Karpas-422 (cell line): ENCODE measurements around the gene GLRA1. TPM values are rescaled to one million over a fixed set of nuclear protein-coding genes. Genes with fewer than 3 reads are reported as not detected.
A peak's percentile ranks its signal among the peaks of the same experiment; 100 is the strongest.
"Not testable (repeated sequence)": the region's sequence is repeated elsewhere in the genome, so short reads cannot be mapped to it uniquely, and the experiment has no call there.

Experiments
- DNase-seq: peaks from one replicate; pipeline ENCODE4 v3.0.0-alpha.2; 2015
- H2AFZ ChIP-seq: fragments of 200-600 bp; sonication (generic); 2 replicates; pipeline ENCODE4 v1.6.1; 2014; ENCODE audit warnings: antibody characterized with exemption, low read length, mixed read lengths
- H3K27ac ChIP-seq: fragments of 200-600 bp; sonication (generic); 2 replicates; pipeline ENCODE4 v1.5.1; 2014; ENCODE audit warnings: mild to moderate bottlenecking, low read length, moderate library complexity
- H3K27me3 ChIP-seq: fragments of 200-600 bp; sonication (generic); 2 replicates; pipeline ENCODE4 v1.6.1; 2014; ENCODE audit warnings: low read length, mixed read lengths
- H3K36me3 ChIP-seq: fragments of 200-600 bp; sonication (generic); 2 replicates; pipeline ENCODE4 v1.6.1; 2014; ENCODE audit warnings: low read length, mixed read lengths; ENCODE audit not compliant: insufficient read depth
- H3K4me1 ChIP-seq: fragments of 200-600 bp; sonication (generic); 2 replicates; pipeline ENCODE4 v1.6.1; 2014; ENCODE audit warnings: mild to moderate bottlenecking, low read length, mixed read lengths
- H3K4me2 ChIP-seq: fragments of 200-600 bp; sonication (generic); 2 replicates; pipeline ENCODE4 v1.6.1; 2014; ENCODE audit warnings: low read length, low read depth, mild to moderate bottlenecking; ENCODE audit not compliant: poor library complexity, severe bottlenecking
- H3K4me3 ChIP-seq: fragments of 200-600 bp; sonication (generic); 2 replicates; pipeline ENCODE4 v1.5.1; 2014; ENCODE audit warnings: mild to moderate bottlenecking, antibody characterized with exemption, low read length, mixed read lengths
- H3K79me2 ChIP-seq: fragments of 200-600 bp; sonication (generic); 2 replicates; pipeline ENCODE4 v1.6.1; 2014; ENCODE audit warnings: mild to moderate bottlenecking, low read length, mixed read lengths
- H3K9ac ChIP-seq: fragments of 200-600 bp; sonication (generic); 2 replicates; pipeline ENCODE4 v1.6.0; 2014; ENCODE audit warnings: low read length
- H3K9me2 ChIP-seq: fragments of 200-600 bp; sonication (generic), shearing (Covaris generic); replicated peaks from 2 replicates; pipeline ENCODE4 v1.6.0; 2014; ENCODE audit warnings: mild to moderate bottlenecking, low read length, moderate library complexity; ENCODE audit not compliant: insufficient read depth
- H3K9me3 ChIP-seq: fragments of 300-700, 200-600 bp; sonication (generic); 2 replicates; pipeline ENCODE4 v1.6.1; 2014; ENCODE audit warnings: low read length, mixed read lengths
- H4K20me1 ChIP-seq: fragments of 200-600 bp; sonication (generic); 2 replicates; pipeline ENCODE4 v1.6.1; 2014; ENCODE audit warnings: mild to moderate bottlenecking, antibody characterized with exemption, low read length, low read depth; ENCODE audit not compliant: insufficient read depth
- total RNA-seq: library from RNA; depleted of rRNA; stranded (reverse); fragments of >200 nt; shearing (Covaris generic); gene quantifications from 2 replicates; pipeline ENCODE4 v1.2.3, GENCODE V29; 2014; ENCODE audit warnings: low replicate concordance

GLRA1 gene
- total RNA-seq, 1 experiment from 2014 or later, result not detected

- no peak for DNase-seq
- Histone ChIP-seq H3K27me3 (no peaks in the 10 kb centered on the region), H3K4me2 (no peak overlapping the region), H3K9me2 (no peaks in the 10 kb centered on the region), H3K4me3 (no peak overlapping the region), H3K27ac (no peak overlapping the region), H2AFZ (no peak overlapping the region), H3K79me2 (peaks cover 99% of the 10 kb centered on the region), H3K9ac (no peak overlapping the region), H3K36me3 (peaks cover 58% of the 10 kb centered on the region), H4K20me1 (peaks cover 62% of the 10 kb centered on the region), H3K9me3 (no peaks in the 10 kb centered on the region), H3K4me1 (peaks cover 18% of the 10 kb centered on the region)
Measured at GRCh38 chr5:151786468-151786867, 138.2 kb downstream of the GLRA1 start.

DNA sequence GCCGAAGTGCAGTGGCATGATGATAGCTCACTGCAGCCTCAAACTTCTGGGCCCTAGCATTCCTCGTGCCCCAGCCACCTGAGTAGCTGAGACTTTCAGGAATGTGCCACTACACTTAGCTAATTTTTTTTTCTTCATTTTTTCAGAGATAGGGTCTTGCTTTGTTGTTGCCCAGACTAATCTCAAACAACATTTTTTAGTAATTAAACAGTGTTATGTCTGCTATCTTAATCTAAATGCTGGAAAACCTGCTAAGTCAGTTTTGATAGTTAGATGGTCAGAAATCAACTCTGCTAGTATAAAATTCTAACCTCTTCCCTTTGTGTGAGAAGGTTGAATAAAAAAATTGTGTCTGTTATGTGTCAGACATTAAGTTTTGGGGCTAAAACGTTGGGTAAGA, 140.5 kb downstream of the GLRA1 start:
- no peak overlapping the region for H3K4me2 ChIP-seq
- H3K4me3 ChIP-seq, result no peak overlapping the region
- H3K9me3 ChIP-seq, result no peaks in the 10 kb centered on the region
- peaks cover 51% of the 10 kb centered on the region for H3K36me3 ChIP-seq
- peaks cover 37% of the 10 kb centered on the region for H3K4me1 ChIP-seq
- no peaks in the 10 kb centered on the region for H3K9me2 ChIP-seq
- H3K9ac ChIP-seq, result no peak overlapping the region
- H3K27me3 ChIP-seq, result no peaks in the 10 kb centered on the region
- H2AFZ ChIP-seq, result no peak overlapping the region
- H3K27ac ChIP-seq, result no peak overlapping the region
- peaks cover 100% of the 10 kb centered on the region for H3K79me2 ChIP-seq
- no peak for DNase-seq
- H4K20me1 ChIP-seq, result peaks cover 76% of the 10 kb centered on the region

DNA sequence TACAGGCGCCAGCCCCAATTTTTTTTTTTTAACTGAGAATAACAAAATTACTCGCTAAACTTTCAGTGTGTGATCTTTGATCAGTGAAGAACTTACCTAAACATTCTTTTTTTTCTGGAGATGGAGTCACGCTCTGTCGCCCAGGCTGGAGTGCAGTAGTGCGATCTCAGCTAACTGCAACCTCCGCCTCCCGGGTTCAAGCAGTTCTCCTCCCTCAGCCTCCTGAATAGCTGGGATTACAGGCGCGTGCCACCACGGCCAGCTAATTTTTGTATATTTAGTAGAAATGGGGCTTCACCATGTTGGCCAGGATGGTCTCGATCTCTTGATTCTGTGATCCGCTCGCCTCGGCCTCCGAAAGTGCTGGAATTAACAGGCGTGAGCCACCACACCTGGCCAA, 141.0 kb downstream of the GLRA1 start:
- H3K36me3 ChIP-seq, result peaks cover 53% of the 10 kb centered on the region
- not testable (repeated sequence) for H3K4me3 ChIP-seq, H3K27ac ChIP-seq, H3K9ac ChIP-seq, H3K9me2 ChIP-seq, DNase-seq, H3K27me3 ChIP-seq, H3K9me3 ChIP-seq, H2AFZ ChIP-seq, H3K4me2 ChIP-seq
- H4K20me1 ChIP-seq, result peaks cover 80% of the 10 kb centered on the region
- peaks cover 100% of the 10 kb centered on the region for H3K79me2 ChIP-seq
- H3K4me1 ChIP-seq, result peaks cover 40% of the 10 kb centered on the region

DNA sequence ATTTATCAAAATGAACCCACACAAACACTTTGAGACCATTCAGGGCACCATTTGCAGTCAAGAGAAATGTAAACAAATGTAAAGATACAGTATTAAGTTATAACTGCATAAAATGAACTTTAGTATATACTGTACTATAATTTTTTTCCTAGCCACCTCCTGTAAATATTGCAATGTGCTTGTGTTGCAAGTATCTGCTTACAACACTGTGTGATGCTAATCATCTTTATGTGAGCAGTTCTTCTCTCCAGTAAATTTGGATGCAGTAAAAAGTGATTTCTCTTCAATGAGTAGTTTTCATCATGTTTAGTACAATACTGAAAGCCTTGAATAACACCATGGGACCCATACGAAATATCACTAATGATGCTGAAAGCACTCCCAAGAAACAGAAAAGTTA, 143.4 kb downstream of the GLRA1 start:
- no peak overlapping the region for H3K4me3 ChIP-seq
- H3K9ac ChIP-seq, result no peak overlapping the region

DNA sequence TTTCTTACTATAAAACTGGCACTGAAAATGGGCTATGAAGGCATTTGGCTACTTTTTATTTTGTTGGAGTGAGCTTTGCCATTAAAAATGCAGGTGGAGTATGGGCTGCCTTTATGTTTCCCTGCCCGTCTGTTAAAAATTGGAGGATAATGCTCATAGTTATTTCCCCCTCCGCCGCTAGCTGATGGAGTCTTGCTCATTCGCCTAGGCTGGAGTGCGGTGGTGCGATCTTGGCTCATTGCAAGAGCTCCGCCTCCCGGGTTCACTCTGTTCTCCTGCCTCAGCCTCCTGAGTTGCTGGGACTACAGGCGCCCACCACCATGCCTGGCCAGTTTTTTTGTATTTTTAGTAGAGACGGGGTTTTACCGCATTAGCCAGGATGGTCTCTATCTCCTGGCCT, 144.3 kb downstream of the GLRA1 start:
- Histone ChIP-seq H3K4me1 (peaks cover 66% of the 10 kb centered on the region), H3K27ac (no peak overlapping the region), H3K9me3 (no peaks in the 10 kb centered on the region), H3K9me2 (no peaks in the 10 kb centered on the region), H3K4me2 (no peak overlapping the region), H3K9ac (no peak overlapping the region), H3K36me3 (peaks cover 53% of the 10 kb centered on the region), H3K4me3 (no peak overlapping the region), H4K20me1 (peaks cover 91% of the 10 kb centered on the region), H2AFZ (no peak overlapping the region), H3K79me2 (peaks cover 100% of the 10 kb centered on the region), H3K27me3 (no peaks in the 10 kb centered on the region)
- no peak for DNase-seq

More for the DNA sequence above, 143.4 kb downstream of the GLRA1 start:
- Histone ChIP-seq H3K4me1 (peaks cover 57% of the 10 kb centered on the region), H3K4me2 (no peak overlapping the region), H3K27me3 (no peaks in the 10 kb centered on the region), H3K9me2 (no peaks in the 10 kb centered on the region), H3K27ac (no peak overlapping the region), H3K79me2 (peaks cover 100% of the 10 kb centered on the region), H3K9me3 (no peaks in the 10 kb centered on the region), H4K20me1 (peaks cover 90% of the 10 kb centered on the region), H2AFZ (no peak overlapping the region), H3K36me3 (peaks cover 52% of the 10 kb centered on the region)
- no peak for DNase-seq

DNA sequence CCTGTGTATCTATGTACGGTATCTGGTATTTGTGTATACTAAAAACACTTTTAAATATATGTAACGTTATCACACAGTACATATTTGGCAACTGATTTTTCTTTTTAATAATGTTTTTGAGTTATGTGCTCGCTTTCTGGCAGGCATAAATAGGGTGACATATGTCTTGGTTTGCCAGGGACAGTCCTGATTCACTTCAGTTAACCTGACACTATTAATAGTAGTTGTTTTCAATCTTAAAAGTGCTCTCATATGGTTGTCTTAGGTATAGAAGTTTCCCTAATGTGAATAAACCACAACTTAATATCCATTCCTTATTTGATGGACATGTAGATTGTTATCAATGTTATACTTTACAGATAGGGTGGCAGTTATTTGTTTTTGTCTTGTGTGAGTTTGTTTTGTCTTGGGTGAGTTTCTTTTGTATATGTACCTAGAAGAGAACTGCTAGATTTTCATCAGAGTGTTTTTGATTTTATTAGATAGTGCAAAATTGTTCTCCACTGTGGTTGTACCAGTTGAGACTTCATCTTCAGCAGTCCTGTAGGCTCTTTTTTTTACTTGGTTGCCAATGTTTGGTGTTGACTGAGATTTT, 145.0 kb downstream of the GLRA1 start:
- no peak overlapping the region for H3K4me2 ChIP-seq
- H2AFZ ChIP-seq, result no peak overlapping the region
- H3K79me2 ChIP-seq, result peaks cover 100% of the 10 kb centered on the region
- no peak overlapping the region for H3K27ac ChIP-seq
- no peak for DNase-seq
- H3K4me3 ChIP-seq, result no peak overlapping the region
- no peaks in the 10 kb centered on the region for H3K27me3 ChIP-seq
- no peaks in the 10 kb centered on the region for H3K9me2 ChIP-seq
- peaks cover 53% of the 10 kb centered on the region for H3K36me3 ChIP-seq
- peaks cover 91% of the 10 kb centered on the region for H4K20me1 ChIP-seq
- H3K4me1 ChIP-seq, result peaks cover 73% of the 10 kb centered on the region
- H3K9ac ChIP-seq, result no peak overlapping the region
- no peaks in the 10 kb centered on the region for H3K9me3 ChIP-seq

GRCh38 chr5:151775025-151775606, 149.5 kb downstream of the GLRA1 start:
- Histone ChIP-seq H3K9ac (peak overlapping the region; percentile 93), H3K4me3 (peak overlapping the region; percentile 95), H3K27ac (0 out of 2 replicates have a peak overlapping the region, but pooled peaks have one; percentile 40), H3K4me1 (peaks cover 70% of the 10 kb centered on the region), H4K20me1 (peaks cover 78% of the 10 kb centered on the region), H3K27me3 (no peaks in the 10 kb centered on the region), H3K36me3 (peaks cover 66% of the 10 kb centered on the region), H2AFZ (no peak overlapping the region), H3K9me2 (no peaks in the 10 kb centered on the region), H3K79me2 (peaks cover 83% of the 10 kb centered on the region), H3K4me2 (peak overlapping the region; percentile 98), H3K9me3 (no peaks in the 10 kb centered on the region)
- DNase-seq, result no peak

DNA sequence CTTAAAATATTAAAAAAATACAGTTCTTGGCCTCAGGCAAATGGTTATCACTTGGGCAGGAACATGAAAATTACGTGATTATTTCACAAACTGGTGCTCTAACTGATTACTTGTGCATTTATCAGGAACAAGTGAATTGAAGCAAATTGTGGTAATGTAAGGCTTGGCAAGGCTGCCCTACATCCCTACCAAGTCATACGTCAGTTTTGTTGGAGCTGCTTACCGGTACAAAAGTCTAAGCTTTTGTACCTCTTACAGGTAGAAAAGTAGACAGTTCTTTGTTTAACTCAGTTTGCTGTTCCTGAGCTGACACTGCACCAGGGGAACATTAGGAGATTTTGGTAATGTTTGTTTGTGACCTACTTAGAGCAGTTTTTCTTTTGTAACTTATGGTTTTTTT, 150.7 kb downstream of the GLRA1 start:
- Histone ChIP-seq H3K4me3 (peak overlapping the region; percentile 95), H4K20me1 (peaks cover 66% of the 10 kb centered on the region), H3K9me2 (no peaks in the 10 kb centered on the region), H3K9ac (peak overlapping the region; percentile 93), H3K27ac (peak overlapping the region; percentile 40; the same call in 1 of the 2 replicates), H3K4me2 (peak overlapping the region; percentile 98), H2AFZ (no peak overlapping the region), H3K4me1 (peaks cover 64% of the 10 kb centered on the region), H3K36me3 (peaks cover 55% of the 10 kb centered on the region), H3K9me3 (no peaks in the 10 kb centered on the region), H3K79me2 (peaks cover 73% of the 10 kb centered on the region), H3K27me3 (no peaks in the 10 kb centered on the region)
- peak; percentile 52 for DNase-seq
